NCI-H774 (cell line): ENCODE results near the gene HAUS1.
A peak's percentile ranks its signal among the peaks of the same experiment; 100 is the strongest.
"Not testable (repeated sequence)": the region's sequence is repeated elsewhere in the genome, so short reads cannot be mapped to it uniquely, and the experiment has no call there.

Experiments used
- DNase-seq: peaks from one replicate; lab custom pipeline; 2025; lab: John Stamatoyannopoulos, UW

Gene HAUS1

DNA sequence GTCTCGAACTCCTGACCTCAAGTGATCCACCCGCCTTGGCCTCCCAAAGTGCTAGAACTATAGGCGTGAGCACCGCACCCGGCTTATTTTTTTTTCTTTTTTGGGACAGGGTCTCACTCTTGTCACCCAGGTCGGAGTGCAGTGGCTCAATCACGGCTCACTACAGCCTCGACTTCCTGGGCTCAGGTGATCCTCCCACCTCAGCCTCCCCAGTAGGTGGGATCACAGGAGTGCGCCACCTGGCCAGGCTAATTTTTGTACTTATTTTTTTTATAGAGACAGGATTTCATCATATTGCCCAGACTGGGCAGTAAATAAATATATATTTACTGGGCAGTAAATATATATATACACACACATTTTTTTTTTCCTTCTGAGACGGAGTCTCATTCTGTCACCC lies 8.7 kb upstream of the HAUS1 start:
- no peak for DNase-seq

DNA sequence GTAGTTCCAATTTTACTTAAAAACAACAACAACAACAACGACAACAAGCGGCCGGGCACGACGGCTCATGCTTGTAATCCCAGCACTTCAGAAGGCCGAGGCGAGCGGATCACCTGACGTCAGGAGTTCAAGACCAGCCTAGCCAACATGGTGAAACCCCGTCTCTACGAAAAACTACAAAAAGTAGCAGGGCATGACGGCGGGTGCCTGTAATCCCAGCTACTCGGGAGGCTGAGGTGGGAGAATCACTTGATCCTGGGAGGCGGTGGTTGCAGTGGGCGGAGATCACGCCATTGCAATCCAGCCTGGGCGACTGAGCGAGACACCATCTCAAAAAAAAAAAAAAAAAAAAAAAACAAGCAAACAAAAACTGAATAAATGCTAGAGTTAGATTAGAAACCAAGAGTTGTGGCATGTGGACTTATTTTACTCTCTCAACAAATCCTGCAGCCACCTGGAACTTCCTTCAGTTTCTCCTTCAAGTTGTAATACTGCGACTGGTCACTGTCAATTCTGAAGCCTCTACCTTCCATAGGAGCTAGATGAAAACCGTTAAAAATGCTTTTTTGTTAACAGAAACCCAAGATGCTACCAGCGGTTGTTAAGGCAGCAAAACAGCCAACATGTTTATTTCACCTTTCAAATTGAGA lies 7.4 kb upstream of the HAUS1 start:
- DNase-seq = no peak

DNA sequence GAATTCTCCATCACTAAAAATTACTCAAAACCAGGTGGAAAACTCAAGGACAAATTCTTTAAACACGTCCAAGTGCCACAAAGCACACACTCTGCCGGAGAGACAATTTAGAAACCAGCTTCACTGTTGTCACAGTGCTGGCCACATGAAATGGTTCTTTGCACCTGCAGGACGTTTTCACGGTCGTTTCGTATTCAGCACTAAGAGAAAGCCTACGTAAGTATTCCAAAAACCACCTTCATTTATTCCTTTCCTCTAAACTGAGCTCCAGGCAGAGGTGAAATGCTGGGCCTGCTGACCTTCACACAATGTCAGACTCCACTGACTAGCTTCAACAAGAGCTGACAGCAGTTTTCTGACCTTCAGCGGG lies 6.8 kb upstream of the HAUS1 start:
- no peak for DNase-seq

DNA sequence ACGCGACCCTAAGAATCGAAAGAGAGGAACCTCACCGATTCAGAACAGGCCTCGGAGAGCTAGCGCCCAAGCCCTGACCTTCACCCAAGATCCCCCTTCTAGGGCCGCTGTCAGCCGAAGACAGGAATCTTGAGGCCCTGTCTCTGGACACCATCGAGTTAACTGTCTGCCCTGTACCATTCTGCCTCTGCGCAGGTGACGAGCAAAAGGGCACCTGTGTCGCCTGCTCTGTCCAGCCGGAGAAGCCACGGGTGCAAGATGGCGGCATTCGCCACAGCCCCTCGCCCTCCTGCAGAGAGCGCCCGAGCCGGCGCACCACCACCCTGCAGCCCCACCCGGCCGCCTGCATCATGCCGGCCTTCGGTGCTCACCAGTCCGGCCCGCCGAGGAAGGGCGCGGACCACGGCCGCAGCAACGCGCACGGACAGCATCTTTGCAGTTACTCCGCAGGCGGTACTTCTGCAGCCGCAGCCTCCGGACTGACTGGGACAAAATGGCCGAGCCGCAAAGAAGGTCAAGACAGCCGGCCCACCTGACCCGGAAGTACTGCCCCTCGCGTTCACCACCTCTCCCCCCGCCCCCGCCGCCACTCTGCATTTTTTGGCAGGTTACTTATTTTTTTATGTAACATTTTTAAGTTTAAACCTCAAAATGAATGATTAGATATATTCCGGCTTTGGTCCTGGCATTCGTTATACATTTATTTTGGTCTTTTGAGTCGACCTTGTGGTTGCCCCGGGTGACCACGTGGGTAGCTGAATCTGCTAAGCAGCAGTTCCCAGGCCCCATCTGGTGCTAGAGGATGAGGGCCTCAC lies 6.2 kb upstream of the HAUS1 start, which contains the start of gene ATP5F1A:
TSS of gene ATP5F1A (minus strand) at position 496 of the 815 bp plus-strand sequence. CDS start at position 431, 65 bp downstream.
- DNase-seq = peak; percentile 69

DNA sequence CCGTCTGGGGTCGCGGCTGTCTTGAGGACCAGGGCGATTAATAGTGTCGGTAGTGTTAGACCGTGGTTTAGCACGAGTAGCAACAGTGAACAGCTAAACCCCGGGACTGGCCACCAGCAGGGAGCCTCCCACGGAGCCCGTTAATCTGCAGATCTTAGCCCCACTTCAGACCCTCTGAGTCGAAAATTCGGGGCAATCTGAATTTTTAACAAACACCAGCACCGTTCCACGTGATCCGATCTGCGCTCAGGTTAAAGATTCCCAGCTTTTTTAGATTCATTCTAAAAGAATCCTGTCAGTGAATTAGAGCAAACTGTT lies 5.6 kb upstream of the HAUS1 start:
- DNase-seq = no peak

DNA sequence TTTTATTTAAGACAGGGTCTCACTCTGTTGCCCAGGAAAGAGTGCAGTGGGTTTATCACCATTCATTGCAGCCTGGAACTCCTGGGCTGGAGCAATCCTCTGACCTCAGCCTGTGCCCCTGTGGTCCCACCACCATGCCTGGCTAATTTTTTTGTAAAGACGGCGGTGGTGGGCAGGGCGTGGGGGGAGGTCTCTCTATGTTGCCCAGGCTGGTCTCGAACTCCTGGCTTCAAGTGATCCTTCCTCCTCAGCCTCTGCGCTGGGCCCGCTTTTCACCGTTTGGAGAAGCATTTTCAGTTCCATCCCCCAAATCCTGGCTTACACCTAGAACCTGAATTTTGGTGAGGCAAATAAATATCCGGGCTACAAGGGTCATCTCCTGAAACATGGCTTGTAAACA lies 4.7 kb upstream of the HAUS1 start:
- no peak for DNase-seq

DNA sequence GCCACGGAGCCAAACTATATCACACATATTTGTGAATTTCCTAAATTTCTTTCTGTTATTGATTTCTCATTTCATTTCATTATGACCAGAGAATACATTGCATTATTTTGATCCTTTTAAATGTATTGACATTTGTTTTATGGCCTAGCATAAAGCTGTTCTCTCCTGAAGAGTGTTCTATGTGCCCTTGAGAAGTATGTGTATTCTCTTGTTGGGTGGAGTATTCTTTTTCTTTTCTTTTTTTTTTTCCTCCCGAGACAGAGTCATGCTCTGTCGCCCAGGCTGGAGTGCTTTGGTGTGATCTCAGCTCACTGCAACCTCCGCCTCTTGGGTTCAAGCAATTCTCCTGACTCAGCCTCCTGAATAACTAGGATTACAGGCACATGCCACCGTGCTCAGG lies 5.2 kb downstream of the HAUS1 start:
- DNase-seq = no peak

DNA sequence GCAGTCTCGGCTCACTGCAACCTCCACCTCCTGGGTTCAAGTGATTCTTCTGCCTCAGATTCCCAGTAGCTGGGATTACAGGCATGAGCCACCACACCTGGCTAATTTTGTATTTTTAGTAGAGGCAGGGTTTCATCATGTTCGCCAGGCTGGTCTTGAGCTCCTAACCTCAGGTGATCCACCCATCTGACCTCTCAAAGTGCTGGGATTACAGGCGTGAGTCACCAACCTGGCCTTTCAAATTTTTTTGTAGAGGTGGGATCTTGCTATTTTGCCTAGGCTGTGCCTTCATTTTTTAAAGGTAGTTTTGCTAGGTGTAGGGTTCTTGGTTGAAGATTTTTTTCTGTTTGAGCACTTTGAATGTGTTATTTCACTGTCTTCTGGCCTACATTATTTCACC lies 6.2 kb downstream of the HAUS1 start:
- no peak for DNase-seq

DNA sequence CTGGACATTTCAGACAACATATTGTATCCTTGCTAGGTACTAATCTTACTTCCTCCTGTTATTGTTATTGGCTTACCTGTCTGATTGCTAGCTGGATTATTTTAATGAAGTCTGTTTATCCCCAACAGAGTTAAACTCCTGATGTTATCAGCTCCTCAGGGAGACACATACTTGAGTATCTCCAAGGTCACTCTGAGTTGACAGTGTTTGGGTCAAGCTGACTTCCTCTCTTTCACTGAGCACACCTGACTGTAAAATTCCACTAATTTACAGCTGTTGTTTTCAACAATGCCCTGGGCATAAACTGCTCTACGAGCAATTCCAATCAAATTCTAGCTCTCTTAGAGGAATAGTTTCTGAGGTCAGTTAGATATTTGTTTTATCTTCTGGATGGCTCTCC lies 9.6 kb downstream of the HAUS1 start:
- DNase-seq = no peak

DNA sequence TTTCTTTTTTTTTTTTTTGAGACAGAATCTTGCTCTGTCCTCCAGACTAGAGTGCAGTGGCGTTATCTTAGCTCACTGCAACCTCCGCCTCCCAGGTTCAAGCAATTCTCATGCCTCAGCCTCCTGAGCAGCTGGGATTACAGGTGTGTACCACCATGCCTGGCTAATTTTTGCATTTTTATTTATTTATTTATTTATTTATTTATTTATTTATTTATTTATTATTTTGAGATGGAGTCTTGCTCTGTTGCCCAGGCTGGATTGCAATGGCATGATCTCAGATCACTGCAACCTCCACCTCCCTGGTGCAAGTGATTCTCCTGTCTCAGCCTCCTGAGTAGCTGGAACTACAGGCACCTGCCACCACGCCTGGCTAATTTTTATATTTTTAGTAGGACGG lies 22.4 kb downstream of the HAUS1 start:
- DNase-seq = not testable (repeated sequence)

DNA sequence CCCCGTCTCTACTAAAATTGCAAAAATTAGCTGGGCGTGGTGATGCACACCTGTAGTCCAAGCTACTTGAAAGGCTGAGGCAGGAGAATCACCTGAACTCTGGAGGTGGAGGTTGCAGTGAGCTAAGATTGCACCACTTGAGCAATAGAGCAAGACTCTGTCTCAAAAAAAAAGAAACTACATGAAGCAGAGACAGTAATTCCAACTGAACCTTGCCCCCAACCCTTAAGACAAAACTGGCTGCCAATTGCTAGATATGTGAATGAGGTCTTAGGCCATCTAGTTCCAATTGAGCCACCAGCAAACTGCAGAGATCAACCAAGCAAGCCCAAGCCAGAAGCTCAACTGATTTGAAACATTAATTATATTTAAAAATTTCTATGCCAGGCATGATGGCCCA lies 25.9 kb downstream of the HAUS1 start:
- DNase-seq = no peak

DNA sequence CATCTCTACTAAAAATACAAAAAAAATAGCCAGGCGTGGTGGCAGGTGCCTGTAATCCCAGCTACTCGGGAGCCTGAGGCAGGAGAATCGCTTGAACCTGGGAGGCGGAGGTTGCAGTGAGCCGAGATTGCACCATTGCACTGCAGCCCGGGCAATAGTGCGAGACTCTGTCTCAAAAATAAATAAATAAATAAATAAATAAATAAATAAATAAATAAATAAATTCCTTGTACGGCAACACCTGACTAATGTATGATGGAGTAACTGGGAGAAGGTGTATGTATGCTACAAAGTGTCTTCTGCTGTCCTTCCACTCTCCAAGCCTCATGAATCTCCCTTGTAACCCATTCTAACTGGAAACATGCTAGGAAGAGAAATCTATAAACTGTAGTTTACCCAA lies 26.4 kb downstream of the HAUS1 start:
- DNase-seq = not testable (repeated sequence)

DNA sequence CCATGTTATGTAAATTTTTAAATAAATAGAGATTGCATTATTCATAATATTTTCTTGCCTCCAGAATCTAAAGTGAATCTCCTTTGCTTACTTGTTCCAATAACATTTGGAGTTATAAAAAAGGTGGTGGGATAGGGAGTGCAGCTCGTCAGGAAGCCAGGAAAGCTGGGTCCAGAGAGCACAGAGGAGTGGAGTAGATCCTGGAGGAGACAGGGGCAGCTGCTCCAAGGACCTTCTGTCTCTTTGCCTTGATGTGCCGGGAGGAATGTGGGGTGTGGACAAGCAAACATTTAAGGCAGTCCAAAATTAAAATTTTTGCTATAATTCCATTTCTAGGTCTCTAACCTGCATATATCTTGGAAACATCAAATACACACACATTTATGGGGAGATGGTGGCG lies 29.3 kb downstream of the HAUS1 start:
- no peak for DNase-seq

DNA sequence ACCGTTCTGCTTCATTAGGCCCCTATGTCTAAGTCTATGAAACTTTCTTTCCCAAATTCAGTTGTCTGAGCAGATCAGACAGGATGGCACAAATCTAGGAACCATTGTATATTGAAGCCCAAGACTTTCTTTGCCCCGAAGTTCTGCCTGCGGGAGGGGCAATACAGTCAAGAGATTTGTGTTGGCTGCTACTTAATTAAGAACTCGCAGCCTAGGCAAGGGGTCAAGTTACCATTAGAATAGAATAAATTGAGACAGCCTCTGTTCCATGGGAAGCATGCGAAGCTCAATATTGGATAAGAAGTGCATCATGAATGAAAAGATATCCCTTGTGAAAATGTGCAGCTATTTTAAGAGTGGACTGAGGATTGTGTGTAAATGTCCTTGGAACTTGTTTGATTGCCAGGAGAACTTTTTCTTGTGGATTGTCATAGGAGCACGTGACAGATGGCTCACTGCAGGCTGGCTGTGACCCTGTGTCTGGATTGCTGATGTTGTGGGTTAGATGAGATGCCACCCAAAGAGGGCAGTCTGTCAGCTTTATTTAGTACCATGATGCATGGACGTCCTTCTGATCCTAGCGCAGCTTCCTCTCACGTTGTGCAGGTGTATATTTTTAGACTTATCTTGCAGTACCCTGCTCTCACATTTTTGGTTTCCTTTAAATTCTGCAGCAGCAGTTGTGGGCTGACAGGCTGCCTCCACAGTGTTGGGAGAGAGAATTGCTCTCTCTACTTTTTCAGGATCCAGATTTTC lies 30.9 kb downstream of the HAUS1 start:
- DNase-seq = no peak

DNA sequence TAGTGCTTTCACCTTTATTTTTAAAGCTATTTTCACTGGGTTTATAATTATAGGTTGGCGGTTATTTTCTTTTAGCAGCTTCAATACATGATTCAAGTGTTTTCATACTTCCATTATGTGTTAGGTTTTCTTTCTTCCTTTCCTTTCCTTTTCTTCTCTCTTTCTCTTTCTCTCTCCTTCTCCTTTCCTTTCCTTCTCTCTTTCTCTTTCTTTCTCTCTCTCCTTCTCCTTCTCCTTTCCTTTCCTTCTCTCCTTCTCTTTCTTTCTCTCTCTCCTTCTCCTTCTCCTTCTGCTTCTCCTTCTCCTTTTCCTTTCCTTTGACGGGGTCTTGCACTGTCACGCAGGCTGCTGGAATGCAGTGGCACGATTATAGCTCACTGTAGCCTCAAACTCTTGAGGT lies 36.0 kb downstream of the HAUS1 start:
- no peak for DNase-seq

DNA sequence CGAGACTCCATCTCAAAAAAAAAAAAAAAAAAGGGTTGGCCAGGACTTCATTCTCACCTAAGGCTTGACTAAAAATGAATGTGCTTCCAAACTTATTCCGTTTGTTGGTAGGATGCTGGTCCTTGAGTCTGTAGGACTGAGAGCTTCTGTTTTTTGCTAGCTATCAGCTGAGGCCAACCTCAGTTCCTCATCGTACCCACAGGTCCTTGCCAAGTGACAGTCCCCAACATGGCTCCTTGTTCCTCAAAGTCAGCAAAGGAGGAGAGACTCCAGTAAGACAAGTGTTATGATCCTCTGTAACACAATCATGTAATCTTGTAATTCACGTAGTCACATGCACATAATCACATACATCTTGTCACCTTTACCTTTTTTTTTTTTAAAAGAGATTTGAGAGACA lies 37.0 kb downstream of the HAUS1 start:
- no peak for DNase-seq

DNA sequence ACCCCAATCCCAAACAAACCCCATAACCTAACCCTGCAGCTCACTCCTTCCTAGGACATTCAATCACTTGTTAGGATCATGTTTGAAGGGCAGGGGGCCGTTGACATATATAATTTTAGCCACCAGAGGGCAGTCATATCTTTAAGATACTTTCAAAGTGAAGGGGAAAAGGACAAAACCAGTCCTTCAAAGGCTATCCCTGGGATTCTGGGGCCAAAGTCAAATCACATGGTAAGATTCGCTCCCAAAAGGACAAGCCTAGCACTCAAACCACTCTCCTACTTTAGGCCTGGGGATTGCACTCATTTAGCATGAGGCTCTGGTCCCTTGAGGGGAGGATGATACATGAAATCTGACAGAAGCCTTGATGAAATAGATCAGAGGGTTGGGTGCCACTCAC lies 44.6 kb downstream of the HAUS1 start:
- DNase-seq = peak; percentile 27

DNA sequence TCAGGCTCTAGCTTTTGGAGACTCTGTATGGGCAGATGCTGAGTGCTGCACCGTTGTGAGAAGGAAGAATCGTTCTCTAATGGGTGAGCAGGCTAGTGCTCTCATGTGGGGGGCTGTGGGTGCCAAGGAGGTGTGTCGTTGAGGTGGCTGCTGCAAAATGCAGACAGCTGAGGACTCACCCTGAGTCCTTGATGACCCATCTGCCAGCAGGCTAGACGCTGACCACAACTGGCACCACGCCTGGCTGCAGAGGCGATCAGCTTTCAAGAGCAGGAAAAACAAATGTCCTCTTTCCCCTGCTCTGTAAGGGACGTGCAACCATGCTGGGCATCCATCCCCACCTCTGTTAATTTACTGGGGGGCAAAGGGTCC lies 48.2 kb downstream of the HAUS1 start:
- no peak for DNase-seq

DNA sequence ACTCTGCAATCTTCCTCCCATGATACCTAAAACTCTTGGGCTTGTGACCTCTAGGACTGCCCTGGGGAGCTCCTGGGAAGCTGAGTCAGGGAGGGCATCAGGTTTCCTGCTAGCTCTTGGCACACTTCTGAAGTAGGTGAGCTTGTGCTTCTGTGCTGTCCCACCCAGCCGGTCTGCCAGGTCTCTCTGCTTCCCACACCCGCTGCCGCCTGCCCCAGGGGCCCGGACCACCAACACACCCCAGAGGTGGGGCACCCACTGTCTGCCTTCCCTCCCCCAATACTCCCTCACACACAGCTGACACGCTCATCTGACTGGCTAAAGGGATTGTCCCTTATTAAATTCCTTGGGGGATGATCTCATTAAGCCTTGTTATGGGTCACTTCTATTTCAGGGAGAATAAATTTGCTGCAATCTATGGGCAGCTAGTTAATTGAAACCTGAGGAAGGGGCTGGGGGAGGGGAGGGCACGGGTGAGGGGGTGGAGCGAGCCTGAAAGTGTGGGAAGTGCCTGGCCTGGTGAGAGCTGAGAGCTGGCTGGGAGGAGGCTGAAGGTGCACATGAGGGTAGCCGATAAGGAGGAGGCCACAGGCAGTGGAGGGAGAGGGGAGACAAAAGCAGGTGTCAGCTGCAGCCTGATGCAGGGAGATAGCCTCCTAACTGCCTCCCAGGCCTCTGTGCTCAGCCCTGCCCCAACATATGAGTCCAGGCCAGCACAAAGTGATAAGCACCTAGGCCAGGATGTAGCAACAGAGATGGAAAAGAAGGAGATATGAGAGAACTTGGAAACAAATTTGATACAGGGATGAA lies 48.8 kb downstream of the HAUS1 start:
- no peak for DNase-seq

DNA sequence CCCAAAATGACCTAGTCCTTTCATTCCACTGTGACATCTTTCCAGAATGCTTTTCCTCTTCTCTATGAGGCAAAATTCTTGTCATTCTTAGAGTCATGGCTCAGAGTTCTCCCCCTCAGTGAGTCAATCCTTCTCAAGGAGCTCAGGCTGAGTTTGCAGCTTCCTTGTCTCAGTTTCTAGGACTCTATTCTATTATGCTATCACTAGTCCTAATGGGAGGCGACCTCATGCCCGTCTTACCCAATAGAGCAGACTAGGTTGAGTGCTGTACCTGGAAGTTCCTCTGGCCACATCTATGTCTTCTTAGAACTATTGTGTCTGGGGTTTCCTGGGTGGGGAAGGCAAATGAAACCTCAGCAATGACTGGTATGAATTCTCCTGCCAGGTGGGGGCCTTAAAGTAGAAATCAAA lies 51.5 kb downstream of the HAUS1 start:
- no peak for DNase-seq

DNA sequence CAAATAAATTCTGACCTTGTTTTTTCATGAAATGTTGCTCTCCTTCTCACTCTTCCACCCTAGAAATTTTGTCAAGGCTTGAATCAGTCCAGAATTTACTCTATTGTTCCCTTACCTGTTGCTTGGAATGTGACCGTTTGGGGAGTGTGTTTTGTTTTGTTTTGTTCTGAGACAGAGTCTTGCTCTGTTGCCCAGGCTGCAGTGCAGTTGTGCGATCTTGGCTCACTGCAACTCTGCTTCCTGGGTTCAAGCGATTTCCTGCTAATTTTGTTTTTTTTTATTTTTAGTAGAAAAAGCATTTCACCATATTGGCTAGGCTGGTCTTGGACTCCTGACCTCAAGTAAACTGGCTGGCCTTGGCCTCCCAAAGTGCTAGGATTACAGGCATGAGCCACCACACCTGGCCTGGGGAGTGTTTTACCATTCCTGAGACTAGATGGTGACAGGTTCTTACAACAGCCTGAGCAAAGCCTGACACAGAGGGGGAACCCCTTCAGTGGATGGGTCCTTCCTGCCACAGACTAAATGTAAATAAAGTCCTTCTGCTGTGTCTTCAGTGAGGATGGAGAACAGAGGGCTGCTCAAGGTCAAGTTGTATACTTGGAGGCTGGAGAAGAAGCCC lies 52.0 kb downstream of the HAUS1 start:
- no peak for DNase-seq

DNA sequence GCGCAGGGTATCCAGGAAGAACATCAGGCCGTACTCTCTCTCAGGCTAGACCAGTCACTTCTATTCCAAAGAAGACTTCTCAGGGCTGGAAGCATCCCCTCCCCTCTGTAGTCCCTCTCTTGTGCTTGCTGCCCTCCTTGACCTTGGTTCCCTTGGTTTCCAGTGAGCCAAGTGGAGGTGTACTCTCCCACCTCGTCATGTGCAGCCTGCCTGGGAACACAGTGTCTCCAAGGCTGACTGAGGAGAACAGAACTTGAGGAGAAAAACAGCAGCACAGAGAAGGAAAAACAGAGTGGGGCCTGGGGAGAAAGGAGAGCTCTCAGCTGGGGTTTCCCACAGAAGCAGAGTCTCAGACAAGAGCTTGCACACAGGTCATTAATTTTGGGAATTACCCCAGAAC lies 52.7 kb downstream of the HAUS1 start:
- DNase-seq = no peak
